Body of pancreas (tissue), 4 donors: Measurements from ENCODE around the gene KRTAP10-5. TPM values are rescaled to one million over a fixed set of nuclear protein-coding genes. Genes with fewer than 3 reads are reported as not detected.

Source experiments
- ATAC-seq: fragments of 150-250 bp; one replicate; pipeline ENCODE4 v1.9.1; 2016
- DNase-seq, 4 donors: peaks; one replicate each; pipeline ENCODE4 v3.0.0-alpha.2; 2019
- H3K27ac ChIP-seq, 4 donors: fragments of 200-600 bp; sonication (generic); 1 replicate in 3 of 4; 2 replicates in 1 of 4; pipeline versions ENCODE4 v1.5.1 to v1.6.1; 2016 to 2019; ENCODE audit warnings: mild to moderate bottlenecking in 1 of 4, mixed read lengths in 1 of 4, moderate library complexity in 1 of 4
- H3K27me3 ChIP-seq, 2 donors: fragments of 200-600 bp; sonication (generic); one replicate each; pipeline ENCODE4 v1.6.0; 2016; ENCODE audit warnings: mild to moderate bottlenecking in 1 of 2
- H3K36me3 ChIP-seq, 2 donors: fragments of 200-600 bp; sonication (generic); replicated peaks in 1 of 2; 2 replicates each; pipeline ENCODE4 v1.5.1; 2016; ENCODE audit warnings: low read depth in 2 of 2; ENCODE audit not compliant: insufficient read depth in 1 of 2
- H3K4me1 ChIP-seq: fragments of 200-600 bp; sonication (generic); one replicate; pipeline ENCODE4 v1.6.0; 2016
- H3K4me3 ChIP-seq, 2 donors: fragments of 200-600 bp; sonication (generic); 1 replicate in 1 of 2; 2 replicates in 1 of 2; pipeline ENCODE4 v1.5.1; 2016 to 2019
- H3K9me3 ChIP-seq, 3 donors: fragments of 200-600 bp; sonication (generic); 1 replicate in 2 of 3; 2 replicates in 1 of 3; pipeline ENCODE4 v1.5.1; 2016
- POLR2A ChIP-seq, 3 donors: fragments of 450-650 bp; IDR thresholded peaks; one replicate each; pipeline ENCODE4 v1.6.1; 2016; ENCODE audit warnings: antibody characterized with exemption in 3 of 3, mild to moderate bottlenecking in 2 of 3
- WGBS, 2 donors: methylation state at CpG; one replicate each; pipeline ENCODE4 v1.1.5; 2017; 5-methylcytosine and 5-hydroxymethylcytosine counted together
- intact Hi-C: fragments of 100-400 bp; cut with DNase I; formaldehyde crosslinking; loops from one replicate; pipeline ENCODE4 v1.15.1; 2023
- total RNA-seq, 2 donors: library from RNA; depleted of rRNA; stranded (reverse); fragments of >200 nt; gene quantifications; one replicate each; pipeline ENCODE4 v1.1.0, GENCODE V29; 2016
- TF ChIP-seq, protein P1 (sequence below), 7 experiments: fragments of 450-650 bp in 4 of 7; fragments of 200-600 bp in 3 of 7; sonication (generic) in 3 of 7; IDR thresholded peaks; one replicate each; pipeline ENCODE4 v1.5.1; 2016 to 2019; ENCODE audit warnings: antibody characterized with exemption in 7 of 7

Gene KRTAP10-5
- total RNA-seq, 2 donors from 2014 or later: not detected

- Histone ChIP-seq H3K9me3 (peaks cover 0 to 5% (median 0%) of the 10 kb centered on the region in 3 donors), H3K4me3 (no peak overlapping the region), H3K36me3 (no peaks in the 10 kb centered on the region), H3K27ac (no peak overlapping the region), H3K4me1 (no peaks in the 10 kb centered on the region), H3K27me3 (peaks cover 0 to 3% of the 10 kb centered on the region in 2 donors)
- ATAC-seq (no peak), DNase-seq (no peak)
- TF ChIP-seq, protein P1, sequence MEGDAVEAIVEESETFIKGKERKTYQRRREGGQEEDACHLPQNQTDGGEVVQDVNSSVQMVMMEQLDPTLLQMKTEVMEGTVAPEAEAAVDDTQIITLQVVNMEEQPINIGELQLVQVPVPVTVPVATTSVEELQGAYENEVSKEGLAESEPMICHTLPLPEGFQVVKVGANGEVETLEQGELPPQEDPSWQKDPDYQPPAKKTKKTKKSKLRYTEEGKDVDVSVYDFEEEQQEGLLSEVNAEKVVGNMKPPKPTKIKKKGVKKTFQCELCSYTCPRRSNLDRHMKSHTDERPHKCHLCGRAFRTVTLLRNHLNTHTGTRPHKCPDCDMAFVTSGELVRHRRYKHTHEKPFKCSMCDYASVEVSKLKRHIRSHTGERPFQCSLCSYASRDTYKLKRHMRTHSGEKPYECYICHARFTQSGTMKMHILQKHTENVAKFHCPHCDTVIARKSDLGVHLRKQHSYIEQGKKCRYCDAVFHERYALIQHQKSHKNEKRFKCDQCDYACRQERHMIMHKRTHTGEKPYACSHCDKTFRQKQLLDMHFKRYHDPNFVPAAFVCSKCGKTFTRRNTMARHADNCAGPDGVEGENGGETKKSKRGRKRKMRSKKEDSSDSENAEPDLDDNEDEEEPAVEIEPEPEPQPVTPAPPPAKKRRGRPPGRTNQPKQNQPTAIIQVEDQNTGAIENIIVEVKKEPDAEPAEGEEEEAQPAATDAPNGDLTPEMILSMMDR (IDR thresholded peaks at IDR 0.05): no peak
- TF ChIP-seq POLR2A (IDR thresholded peaks at IDR 0.05): no peak
- 54 to 57% methylated on average over 10 to 25 of the region's 25 CpGs for WGBS, 2 donors
- intact Hi-C loops: no loop called here
Measured at GRCh38 chr21:44549525-44550211, 30.7 kb downstream of the KRTAP10-5 start.

- intact Hi-C loops: no loop called here
- peaks cover 0 to 5% (median 0%) of the 10 kb centered on the region in 3 donors for H3K9me3 ChIP-seq
- H3K36me3 ChIP-seq: no peaks in the 10 kb centered on the region
- H3K4me1 ChIP-seq: no peaks in the 10 kb centered on the region
- no peak overlapping the region for H3K4me3 ChIP-seq
- H3K27me3 ChIP-seq: peaks cover 0 to 3% of the 10 kb centered on the region in 2 donors
- ATAC-seq (no peak), DNase-seq (no peak)
- no peak overlapping the region for H3K27ac ChIP-seq
- 18 to 21% methylated on average over 14 of the region's 14 CpGs for whole genome bisulfite sequencing, 2 donors
- TF ChIP-seq POLR2A (IDR thresholded peaks at IDR 0.05): no peak
Measured at GRCh38 chr21:44548922-44549321, 31.5 kb downstream of the KRTAP10-5 start.

GRCh38 chr21:44548381-44548780 is 32.0 kb downstream of the KRTAP10-5 start:
- no peak overlapping the region for H3K27ac ChIP-seq
- ATAC-seq (no peak), DNase-seq (no peak)
- H3K4me3 ChIP-seq: no peak overlapping the region
- 39 to 50% methylated on average over 13 of the region's 13 CpGs for WGBS, 2 donors
- H3K27me3 ChIP-seq: peaks cover 0 to 3% of the 10 kb centered on the region in 2 donors
- intact Hi-C loops: no loop called here
- no peaks in the 10 kb centered on the region for H3K36me3 ChIP-seq
- H3K9me3 ChIP-seq: peaks cover 0 to 5% (median 0%) of the 10 kb centered on the region in 3 donors
- H3K4me1 ChIP-seq: no peaks in the 10 kb centered on the region
- no peak for TF ChIP-seq POLR2A (IDR thresholded peaks at IDR 0.05)
- TF ChIP-seq, protein P1 (IDR thresholded peaks at IDR 0.05): no peak

- WGBS, 2 donors: 35 to 46% methylated on average over 5 of the region's 5 CpGs
- ATAC-seq: no peak
- TF ChIP-seq POLR2A (IDR thresholded peaks at IDR 0.05): no peak
- TF ChIP-seq, protein P1 (IDR thresholded peaks at IDR 0.05): no peak
- intact Hi-C loops: no loop called here
- H3K27ac ChIP-seq: no peak overlapping the region
- H3K4me3 ChIP-seq: no peak overlapping the region
- H3K36me3 ChIP-seq: no peaks in the 10 kb centered on the region
- peaks cover 0 to 3% of the 10 kb centered on the region in 2 donors for H3K27me3 ChIP-seq
- peaks cover 0 to 5% (median 0%) of the 10 kb centered on the region in 3 donors for H3K9me3 ChIP-seq
- no peak for DNase-seq
- H3K4me1 ChIP-seq: no peaks in the 10 kb centered on the region
Measured at GRCh38 chr21:44547656-44548331, 32.6 kb downstream of the KRTAP10-5 start.

GRCh38 chr21:44544566-44544965 is 35.8 kb downstream of the KRTAP10-5 start:
- ATAC-seq (no peak), DNase-seq (no peak)
- H3K36me3 ChIP-seq: no peaks in the 10 kb centered on the region
- intact Hi-C loops: no loop called here
- H3K27ac ChIP-seq: no peak overlapping the region
- WGBS, 2 donors: 55 to 64% methylated on average over 3 of the region's 3 CpGs
- H3K4me3 ChIP-seq: no peak overlapping the region
- no peaks in the 10 kb centered on the region for H3K4me1 ChIP-seq
- TF ChIP-seq POLR2A (IDR thresholded peaks at IDR 0.05): no peak
- TF ChIP-seq, protein P1 (IDR thresholded peaks at IDR 0.05): no peak
- H3K27me3 ChIP-seq: peaks cover 0 to 3% of the 10 kb centered on the region in 2 donors
- H3K9me3 ChIP-seq: peaks cover 0 to 5% (median 0%) of the 10 kb centered on the region in 3 donors
